Mucosa of stomach (tissue), 1 donor: ENCODE data around the gene TES.

Source experiments
- H3K27me3 ChIP-seq: one replicate; pipeline ENCODE4 v1.7.0; 2013; ENCODE audit warnings: mild to moderate bottlenecking, low read length; ENCODE audit not compliant: control insufficient read depth, insufficient read depth
- H3K36me3 ChIP-seq: one replicate; pipeline ENCODE4 v1.7.0; 2013; ENCODE audit warnings: low read length; ENCODE audit not compliant: control insufficient read depth, insufficient read depth
- H3K4me1 ChIP-seq: one replicate; pipeline ENCODE4 v1.7.0; 2013; ENCODE audit warnings: mild to moderate bottlenecking, low read length; ENCODE audit not compliant: control insufficient read depth, insufficient read depth
- H3K4me3 ChIP-seq: one replicate; pipeline ENCODE4 v1.7.0; 2013; ENCODE audit warnings: low read length
- H3K9ac ChIP-seq: one replicate; pipeline ENCODE4 v1.7.0; 2013; ENCODE audit warnings: mild to moderate bottlenecking, low read length, moderate library complexity
- H3K9me3 ChIP-seq: one replicate; pipeline ENCODE4 v1.7.0; 2013; ENCODE audit warnings: mild to moderate bottlenecking, low read length, moderate library complexity; ENCODE audit not compliant: control insufficient read depth
- donor health status: Pancreatic carcinoma.

TES gene

GRCh38 chr7:116214921-116215320 lies 4.6 kb downstream of the TES start:
- Histone ChIP-seq H3K9me3 (no peaks in the 10 kb centered on the region), H3K36me3 (no peaks in the 10 kb centered on the region), H3K27me3 (no peaks in the 10 kb centered on the region), H3K4me3 (no peak overlapping the region), H3K9ac (no peak overlapping the region), H3K4me1 (peaks cover 33% of the 10 kb centered on the region)

- Histone ChIP-seq H3K9ac (no peak overlapping the region), H3K27me3 (no peaks in the 10 kb centered on the region), H3K9me3 (no peaks in the 10 kb centered on the region), H3K4me1 (peaks cover 33% of the 10 kb centered on the region), H3K4me3 (no peak overlapping the region), H3K36me3 (no peaks in the 10 kb centered on the region)
Observed at GRCh38 chr7:116215551-116215950, 5.2 kb downstream of the TES start.

- Histone ChIP-seq H3K9ac (no peak overlapping the region), H3K4me1 (peaks cover 33% of the 10 kb centered on the region), H3K27me3 (no peaks in the 10 kb centered on the region), H3K9me3 (no peaks in the 10 kb centered on the region), H3K36me3 (no peaks in the 10 kb centered on the region), H3K4me3 (no peak overlapping the region)
Observed at GRCh38 chr7:116216956-116217571, 6.7 kb downstream of the TES start.

DNA sequence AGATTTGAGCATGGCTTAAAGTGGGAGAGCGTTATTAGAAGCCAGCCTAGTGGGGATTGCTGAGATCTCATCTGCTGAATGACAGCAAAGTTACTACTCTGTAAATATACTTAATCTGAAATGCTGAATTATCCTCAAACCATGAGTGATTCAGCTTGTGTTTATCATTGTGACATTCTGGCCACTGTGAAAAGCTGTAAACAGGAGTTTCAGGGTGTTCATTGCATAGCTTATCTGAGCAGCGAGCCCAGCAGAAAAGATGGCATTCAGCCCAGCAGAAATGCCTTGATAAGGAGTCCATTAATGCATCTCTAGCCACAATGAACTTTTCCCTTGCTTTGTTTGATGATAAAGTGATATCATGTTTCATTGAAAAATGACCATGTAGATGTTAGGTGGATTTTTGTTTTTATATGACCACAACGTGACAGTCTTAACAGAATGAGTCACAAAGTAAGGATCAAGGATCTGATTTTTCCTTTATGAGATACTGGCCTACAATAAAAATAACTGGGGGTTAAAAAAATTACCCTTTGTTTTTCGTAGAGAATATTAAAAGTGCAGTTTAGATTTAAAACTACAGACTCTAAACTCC lies 7.8 kb downstream of the TES start:
- H3K9me3 ChIP-seq = no peaks in the 10 kb centered on the region
- H3K9ac ChIP-seq = no peak overlapping the region
- H3K27me3 ChIP-seq = no peaks in the 10 kb centered on the region
- no peak overlapping the region for H3K4me3 ChIP-seq
- no peaks in the 10 kb centered on the region for H3K36me3 ChIP-seq
- peaks cover 32% of the 10 kb centered on the region for H3K4me1 ChIP-seq

GRCh38 chr7:116218747-116219146 lies 8.4 kb downstream of the TES start:
- H3K4me1 ChIP-seq = peaks cover 26% of the 10 kb centered on the region
- H3K9me3 ChIP-seq = no peaks in the 10 kb centered on the region
- no peaks in the 10 kb centered on the region for H3K27me3 ChIP-seq
- H3K4me3 ChIP-seq = no peak overlapping the region
- no peak overlapping the region for H3K9ac ChIP-seq
- no peaks in the 10 kb centered on the region for H3K36me3 ChIP-seq

DNA sequence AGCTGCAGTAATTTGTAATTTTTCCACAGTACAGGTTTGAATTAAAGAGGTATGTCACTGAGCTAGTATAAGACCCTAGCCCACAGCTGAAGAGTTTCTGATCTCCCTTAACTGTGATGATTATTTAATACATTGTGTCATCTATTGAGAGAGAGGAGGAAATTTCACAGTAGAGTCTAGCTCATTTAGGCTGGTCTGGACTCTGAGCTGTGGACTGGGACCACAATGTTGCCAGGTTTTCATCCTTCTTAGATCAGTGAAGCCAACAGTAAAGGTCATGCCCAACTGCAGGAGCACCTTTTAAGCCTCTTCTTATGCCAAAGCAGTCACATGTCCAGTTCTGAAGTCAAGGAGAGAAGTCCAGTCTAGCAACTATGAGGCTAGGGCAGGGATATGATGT lies 8.9 kb downstream of the TES start:
- H3K4me1 ChIP-seq = peaks cover 24% of the 10 kb centered on the region
- no peaks in the 10 kb centered on the region for H3K27me3 ChIP-seq
- no peak overlapping the region for H3K9ac ChIP-seq
- no peak overlapping the region for H3K4me3 ChIP-seq
- H3K9me3 ChIP-seq = no peaks in the 10 kb centered on the region
- H3K36me3 ChIP-seq = no peaks in the 10 kb centered on the region

- no peaks in the 10 kb centered on the region for H3K27me3 ChIP-seq
- H3K4me3 ChIP-seq = no peak overlapping the region
- no peaks in the 10 kb centered on the region for H3K36me3 ChIP-seq
- H3K9me3 ChIP-seq = no peaks in the 10 kb centered on the region
- H3K4me1 ChIP-seq = peaks cover 24% of the 10 kb centered on the region
- H3K9ac ChIP-seq = no peak overlapping the region
Observed at GRCh38 chr7:116219834-116220233, 9.5 kb downstream of the TES start.

GRCh38 chr7:116222501-116222900 lies 12.2 kb downstream of the TES start:
- Histone ChIP-seq H3K9ac (no peak overlapping the region), H3K36me3 (no peaks in the 10 kb centered on the region), H3K9me3 (no peaks in the 10 kb centered on the region), H3K27me3 (no peaks in the 10 kb centered on the region), H3K4me1 (peaks cover 25% of the 10 kb centered on the region), H3K4me3 (no peak overlapping the region)

GRCh38 chr7:116223588-116223987 lies 13.2 kb downstream of the TES start:
- no peaks in the 10 kb centered on the region for H3K9me3 ChIP-seq
- peaks cover 19% of the 10 kb centered on the region for H3K4me1 ChIP-seq
- no peak overlapping the region for H3K9ac ChIP-seq
- no peak overlapping the region for H3K4me3 ChIP-seq
- H3K27me3 ChIP-seq = no peaks in the 10 kb centered on the region
- no peaks in the 10 kb centered on the region for H3K36me3 ChIP-seq

- peaks cover 19% of the 10 kb centered on the region for H3K4me1 ChIP-seq
- H3K9me3 ChIP-seq = no peaks in the 10 kb centered on the region
- H3K9ac ChIP-seq = no peak overlapping the region
- no peak overlapping the region for H3K4me3 ChIP-seq
- no peaks in the 10 kb centered on the region for H3K36me3 ChIP-seq
- no peaks in the 10 kb centered on the region for H3K27me3 ChIP-seq
Observed at GRCh38 chr7:116224492-116225098, 14.3 kb downstream of the TES start.

DNA sequence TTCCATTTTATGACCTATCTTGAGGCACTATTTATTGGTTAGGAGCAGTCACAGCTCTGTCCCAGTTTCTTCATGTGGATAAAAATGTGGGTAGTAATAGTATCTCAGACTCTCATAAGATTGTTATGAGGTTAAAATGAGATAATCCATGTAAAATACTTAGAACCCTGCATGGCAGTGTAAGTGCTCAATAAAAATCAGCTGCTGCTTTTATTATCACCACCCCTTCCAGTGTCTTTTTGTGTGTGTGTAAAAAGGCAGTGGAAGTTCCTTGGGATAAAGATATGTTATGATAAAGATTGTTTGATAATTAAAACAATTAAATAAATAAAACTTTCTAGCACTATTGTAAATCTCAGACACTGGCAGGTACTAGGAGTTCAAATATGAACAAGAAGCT lies 15.5 kb downstream of the TES start:
- Histone ChIP-seq H3K9me3 (no peaks in the 10 kb centered on the region), H3K4me1 (peaks cover 32% of the 10 kb centered on the region), H3K27me3 (no peaks in the 10 kb centered on the region), H3K4me3 (no peak overlapping the region), H3K36me3 (no peaks in the 10 kb centered on the region), H3K9ac (no peak overlapping the region)

- no peaks in the 10 kb centered on the region for H3K36me3 ChIP-seq
- no peaks in the 10 kb centered on the region for H3K27me3 ChIP-seq
- peaks cover 40% of the 10 kb centered on the region for H3K4me1 ChIP-seq
- H3K9me3 ChIP-seq = no peaks in the 10 kb centered on the region
- no peak overlapping the region for H3K9ac ChIP-seq
- H3K4me3 ChIP-seq = no peak overlapping the region
Observed at GRCh38 chr7:116226664-116227063, 16.3 kb downstream of the TES start.
